ENCODE measurements around the gene MASP2.

DNA sequence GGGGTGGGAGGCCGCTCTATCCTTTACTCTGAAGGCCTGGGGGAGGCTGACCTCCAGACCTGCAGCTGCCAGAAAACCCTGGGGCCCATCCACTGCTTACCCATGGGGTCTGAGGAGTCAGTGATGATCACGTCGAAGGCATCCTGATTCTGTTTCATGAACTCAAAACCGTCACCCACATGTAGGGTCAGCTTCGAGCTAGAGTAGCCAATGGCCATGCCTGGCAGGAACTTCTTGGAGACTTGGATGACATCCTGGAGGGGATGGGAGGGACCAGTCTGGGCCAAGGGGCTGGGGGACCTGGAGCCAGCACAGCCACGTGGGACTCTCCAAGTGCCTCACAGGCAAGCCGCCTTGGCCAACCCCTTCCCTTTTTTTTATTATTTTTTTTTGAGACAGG lies 9.5 kb upstream of the MASP2 start:
- no peak for TF ChIP-seq CBFB (IDR thresholded peaks at IDR 0.05; ENCODE audit: low read depth)
- TF ChIP-seq EP300 (IDR thresholded peaks at IDR 0.05; ENCODE audit: borderline replicate concordance in 1 of 2, control insufficient read depth in 1 of 2, low read depth in 2 of 2, low read length in 2 of 2), result no peak
- no peak for TF ChIP-seq MTA3 (IDR thresholded peaks at IDR 0.05; ENCODE audit: borderline replicate concordance, low read length)
- no peak for TF ChIP-seq STAT3 (IDR thresholded peaks at IDR 0.05; ENCODE audit: low read depth, low read length)
- TF ChIP-seq, protein P1, sequence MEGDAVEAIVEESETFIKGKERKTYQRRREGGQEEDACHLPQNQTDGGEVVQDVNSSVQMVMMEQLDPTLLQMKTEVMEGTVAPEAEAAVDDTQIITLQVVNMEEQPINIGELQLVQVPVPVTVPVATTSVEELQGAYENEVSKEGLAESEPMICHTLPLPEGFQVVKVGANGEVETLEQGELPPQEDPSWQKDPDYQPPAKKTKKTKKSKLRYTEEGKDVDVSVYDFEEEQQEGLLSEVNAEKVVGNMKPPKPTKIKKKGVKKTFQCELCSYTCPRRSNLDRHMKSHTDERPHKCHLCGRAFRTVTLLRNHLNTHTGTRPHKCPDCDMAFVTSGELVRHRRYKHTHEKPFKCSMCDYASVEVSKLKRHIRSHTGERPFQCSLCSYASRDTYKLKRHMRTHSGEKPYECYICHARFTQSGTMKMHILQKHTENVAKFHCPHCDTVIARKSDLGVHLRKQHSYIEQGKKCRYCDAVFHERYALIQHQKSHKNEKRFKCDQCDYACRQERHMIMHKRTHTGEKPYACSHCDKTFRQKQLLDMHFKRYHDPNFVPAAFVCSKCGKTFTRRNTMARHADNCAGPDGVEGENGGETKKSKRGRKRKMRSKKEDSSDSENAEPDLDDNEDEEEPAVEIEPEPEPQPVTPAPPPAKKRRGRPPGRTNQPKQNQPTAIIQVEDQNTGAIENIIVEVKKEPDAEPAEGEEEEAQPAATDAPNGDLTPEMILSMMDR (IDR thresholded peaks at IDR 0.05 in 2 of 3, conservative IDR thresholded peaks at IDR 0.05 in 1 of 3; ENCODE audit: control insufficient read depth in 2 of 3, extremely low read depth in 1 of 3, insufficient read depth in 1 of 3, low read depth in 3 of 3, low read length in 3 of 3), result no peak

Data from GM12878 (cell line).